ENCODE data around the gene MRPS15. TPM values are rescaled to one million over a fixed set of nuclear protein-coding genes. Genes with fewer than 3 reads are reported as not detected.

MRPS15 gene
- total and polyA plus RNA-seq, 2 of the 13 experiments (the other 11 are each of a cell fraction or from before 2014, with no cell fraction given) = 59.0 to 113 TPM

DNA sequence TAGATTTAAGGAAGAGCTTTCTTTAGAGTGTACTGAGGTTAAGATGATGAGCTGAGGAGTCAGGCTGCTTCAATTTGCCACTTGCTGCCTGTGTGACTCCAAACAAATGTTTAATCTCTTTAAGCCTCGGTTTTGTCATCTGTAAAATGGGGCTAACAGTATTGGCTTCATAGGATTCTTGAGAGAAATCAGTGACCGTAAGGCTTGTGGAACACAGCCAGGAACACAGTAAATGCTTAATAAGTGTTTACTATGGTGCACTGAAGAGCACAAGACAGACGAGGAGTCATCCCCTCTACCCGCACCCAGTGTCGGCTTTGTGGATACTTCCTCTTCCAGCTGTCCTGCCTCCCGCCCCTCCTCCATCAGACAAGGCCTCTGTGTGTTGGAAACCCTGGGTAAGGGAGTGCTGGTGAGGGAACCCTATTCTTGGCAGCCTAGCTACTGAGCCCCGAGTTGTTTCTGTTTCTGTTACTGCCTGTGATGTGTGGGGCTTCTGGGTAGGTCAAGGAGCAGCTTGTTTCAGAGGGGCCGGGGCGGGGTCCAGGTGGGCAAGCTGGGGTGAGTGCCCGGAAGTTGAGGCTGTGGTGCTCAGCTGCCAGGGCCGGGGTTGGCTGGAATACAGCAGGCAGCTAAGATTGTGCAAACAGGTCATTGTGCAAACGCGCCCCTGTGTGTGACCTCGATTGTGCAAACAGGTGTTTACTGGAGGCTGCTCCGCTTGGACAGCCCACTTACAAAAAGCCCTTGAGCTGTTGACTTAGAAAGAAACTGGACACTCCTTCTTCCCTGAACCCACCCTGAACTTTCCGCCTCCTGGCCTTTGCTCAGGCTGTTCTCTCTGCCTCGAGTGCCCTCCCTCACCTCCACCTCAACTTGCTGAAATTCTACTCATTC lies 22.5 kb upstream of the MRPS15 start (continued):
- peak; percentile 94 for TF ChIP-seq ZNF710 (CRISPR knock-in tag; IDR thresholded peaks at IDR 0.05; ENCODE audit: borderline replicate concordance)
- TF ChIP-seq PTBP1 (IDR thresholded peaks at IDR 0.05; ENCODE audit: low read depth, low read length, poor library complexity, severe bottlenecking) = no peak
- no peak for TF ChIP-seq NFE2 (CRISPR knock-in tag; IDR thresholded peaks at IDR 0.05)
- no peak for TF ChIP-seq ZUFSP (CRISPR knock-in tag; IDR thresholded peaks at IDR 0.05; ENCODE audit: borderline replicate concordance)
- 0 out of 2 replicates have a peak, but pooled peaks have one; percentile 30 for TF ChIP-seq ZMYM2 (CRISPR knock-in tag; IDR thresholded peaks at IDR 0.05)
- TF ChIP-seq GATA4 (IDR thresholded peaks at IDR 0.05; ENCODE audit: borderline replicate concordance, low read depth) = peak; percentile 77; the same call in 1 of the 2 replicates
- peak; percentile 50; the same call in 1 of the 2 replicates for TF ChIP-seq ZNF160 (CRISPR knock-in tag; IDR thresholded peaks at IDR 0.05)
- TF ChIP-seq ZNF569 (CRISPR knock-in tag; IDR thresholded peaks at IDR 0.05; ENCODE audit: borderline replicate concordance) = 0 out of 2 replicates have a peak, but pooled peaks have one; percentile 78
- TF ChIP-seq, protein P1, sequence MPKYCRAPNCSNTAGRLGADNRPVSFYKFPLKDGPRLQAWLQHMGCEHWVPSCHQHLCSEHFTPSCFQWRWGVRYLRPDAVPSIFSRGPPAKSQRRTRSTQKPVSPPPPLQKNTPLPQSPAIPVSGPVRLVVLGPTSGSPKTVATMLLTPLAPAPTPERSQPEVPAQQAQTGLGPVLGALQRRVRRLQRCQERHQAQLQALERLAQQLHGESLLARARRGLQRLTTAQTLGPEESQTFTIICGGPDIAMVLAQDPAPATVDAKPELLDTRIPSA (CRISPR knock-in tag; IDR thresholded peaks at IDR 0.05; ENCODE audit: borderline replicate concordance) = no peak
- TF ChIP-seq KAT8 (CRISPR knock-in tag; IDR thresholded peaks at IDR 0.05) = peak; percentile 88
- TF ChIP-seq ZNF558 (CRISPR knock-in tag; IDR thresholded peaks at IDR 0.05; ENCODE audit: borderline replicate concordance) = 0 out of 2 replicates have a peak, but pooled peaks have one; percentile 77
- peak; percentile 90 for TF ChIP-seq ETV6 (CRISPR knock-in tag; conservative IDR thresholded peaks at IDR 0.05)
- 0 out of 2 replicates have a peak, but pooled peaks have one; percentile 29 for TF ChIP-seq ZBTB21 (CRISPR knock-in tag; IDR thresholded peaks at IDR 0.05)
- TF ChIP-seq ZNF574 (CRISPR knock-in tag; IDR thresholded peaks at IDR 0.05) = peak; percentile 91
- peak; percentile 94; the same call in 1 of the 2 replicates for TF ChIP-seq KLF15 (CRISPR knock-in tag; IDR thresholded peaks at IDR 0.05; ENCODE audit: borderline replicate concordance)
- TF ChIP-seq ZNF530 (CRISPR knock-in tag; IDR thresholded peaks at IDR 0.05; ENCODE audit: low read depth) = no peak
- no peak; the same call in 1 of the 2 replicates for TF ChIP-seq HINFP (CRISPR knock-in tag; IDR thresholded peaks at IDR 0.05; ENCODE audit: low read depth)
- TF ChIP-seq MAF1 (CRISPR knock-in tag; IDR thresholded peaks at IDR 0.05; ENCODE audit: borderline replicate concordance) = peak; percentile 91
- TF ChIP-seq NFYB (CRISPR knock-in tag; IDR thresholded peaks at IDR 0.05) = peak; percentile 79

Measured in HepG2 (cell line).